Astrocyte (in vitro differentiated cells and primary cell): Measurements from ENCODE around the gene MYH15. TPM values are rescaled to one million over a fixed set of nuclear protein-coding genes. Genes with fewer than 3 reads are reported as not detected.

ENCODE experiments used
- DNase-seq: peaks from one replicate; pipeline ENCODE4 v3.0.0-alpha.2; 2010; ENCODE audit warnings: low read depth
- FAIRE-seq: peaks from 2 replicates; lab custom pipeline; 2011; peaks lifted over from hg19 to GRCh38; lab: Jason Lieb, UNC
- H2AFZ ChIP-seq: 2 replicates; pipeline ENCODE4 v1.6.0; 2012; ENCODE audit warnings: low read depth, low read length, inconsistent platforms
- H3K27ac ChIP-seq: 2 replicates; pipeline ENCODE4 v1.5.1; 2011; ENCODE audit warnings: low read depth, low read length, inconsistent platforms
- H3K27me3 ChIP-seq: 2 replicates; pipeline ENCODE4 v1.6.0; 2011; ENCODE audit warnings: low read length, inconsistent platforms; ENCODE audit not compliant: insufficient read depth
- H3K36me3 ChIP-seq: 2 replicates; pipeline ENCODE4 v1.5.1; 2011; ENCODE audit warnings: low read length, inconsistent platforms; ENCODE audit not compliant: insufficient read depth
- H3K4me1 ChIP-seq: 2 replicates; pipeline ENCODE4 v1.5.1; 2011; ENCODE audit warnings: low read length, inconsistent platforms; ENCODE audit not compliant: insufficient read depth
- H3K4me2 ChIP-seq: 2 replicates; pipeline ENCODE4 v1.6.0; 2012; ENCODE audit warnings: low read length, inconsistent platforms
- H3K4me3 ChIP-seq: 2 replicates; pipeline ENCODE4 v1.5.1; 2011; ENCODE audit warnings: low read depth, mild to moderate bottlenecking, low read length, inconsistent platforms; ENCODE audit not compliant: insufficient read depth
- H3K79me2 ChIP-seq: 2 replicates; pipeline ENCODE4 v1.6.0; 2012; ENCODE audit warnings: mild to moderate bottlenecking, low read length, inconsistent platforms; ENCODE audit not compliant: insufficient read depth
- H3K9ac ChIP-seq: 2 replicates; pipeline ENCODE4 v1.6.0; 2012; ENCODE audit warnings: mild to moderate bottlenecking, low read length, inconsistent platforms
- H3K9me3 ChIP-seq: 2 replicates; pipeline ENCODE4 v1.5.1; 2012; ENCODE audit warnings: low read depth, mild to moderate bottlenecking, low read length, inconsistent platforms; ENCODE audit not compliant: insufficient read depth
- H4K20me1 ChIP-seq: 2 replicates; pipeline ENCODE4 v1.6.0; 2012; ENCODE audit warnings: low read length, inconsistent platforms; ENCODE audit not compliant: insufficient read depth
- H3K27ac Mint-ChIP-seq: one replicate; pipeline ENCODE4 v1.8.0; 2021; ENCODE audit warnings: mild to moderate bottlenecking, mixed read lengths; ENCODE audit not compliant: unreplicated experiment
- H3K27me3 Mint-ChIP-seq: one replicate; pipeline ENCODE4 v1.8.0; 2021; ENCODE audit warnings: low read depth, mixed read lengths; ENCODE audit not compliant: unreplicated experiment
- H3K36me3 Mint-ChIP-seq: one replicate; pipeline ENCODE4 v1.8.0; 2021; ENCODE audit warnings: low read depth, mixed read lengths; ENCODE audit not compliant: unreplicated experiment
- H3K4me1 Mint-ChIP-seq: one replicate; pipeline ENCODE4 v1.8.0; 2021; ENCODE audit warnings: low read depth, mixed read lengths; ENCODE audit not compliant: unreplicated experiment
- H3K4me3 Mint-ChIP-seq: one replicate; pipeline ENCODE4 v1.8.0; 2021; ENCODE audit warnings: mild to moderate bottlenecking, moderate library complexity, mixed read lengths; ENCODE audit not compliant: unreplicated experiment
- H3K9me3 Mint-ChIP-seq: one replicate; pipeline ENCODE4 v1.8.0; 2021; ENCODE audit warnings: mild to moderate bottlenecking, mixed read lengths; ENCODE audit not compliant: unreplicated experiment
- CTCF ChIP-seq: IDR thresholded peaks from 2 replicates; pipeline ENCODE4 v1.5.1; 2011; ENCODE audit warnings: low read depth, mild to moderate bottlenecking, inconsistent platforms, low read length, moderate library complexity; ENCODE audit not compliant: insufficient read depth
- EZH2 ChIP-seq: IDR thresholded peaks from 2 replicates; pipeline ENCODE4 v1.6.1; 2012; ENCODE audit warnings: mild to moderate bottlenecking, low read length, inconsistent platforms; ENCODE audit not compliant: insufficient read depth
- total RNA-seq: library from RNA; stranded (reverse); gene quantifications from 2 replicates; pipeline ENCODE4 v1.2.1, GENCODE V29; 2021

Gene MYH15
- total RNA-seq, 1 donor from 2014 or later = 0.59 TPM

DNA sequence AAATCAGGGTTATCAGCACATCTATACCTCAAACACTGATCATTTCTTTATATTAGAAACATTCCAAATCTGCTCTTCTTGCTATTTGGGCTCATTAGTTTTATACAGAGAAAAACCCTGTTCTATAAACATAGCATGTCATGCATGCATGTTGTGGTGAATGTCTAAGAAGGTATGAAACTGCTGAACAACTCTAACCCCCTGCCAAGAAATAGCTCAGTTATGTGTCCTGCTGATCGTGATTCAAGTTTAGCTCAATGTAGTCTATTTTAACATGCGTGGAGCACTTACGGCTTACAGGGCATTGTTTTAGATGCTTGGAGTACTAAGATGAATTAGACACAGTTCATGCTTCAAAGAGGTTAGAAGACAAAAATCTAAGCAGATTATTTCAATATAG, 35.8 kb downstream of the MYH15 start:
- peak; percentile 20 for FAIRE-seq
- Histone ChIP-seq H3K27me3 (no peaks in the 10 kb centered on the region), H4K20me1 (no peaks in the 10 kb centered on the region), H3K9me3 (no peaks in the 10 kb centered on the region), H2AFZ (no peak overlapping the region), H3K4me2 (no peak overlapping the region), H3K4me1 (peaks cover 22% of the 10 kb centered on the region), H3K27ac (no peak overlapping the region), H3K79me2 (no peaks in the 10 kb centered on the region), H3K36me3 (no peaks in the 10 kb centered on the region), H3K9ac (no peak overlapping the region), H3K4me3 (no peak overlapping the region)
- Mint-ChIP-seq H3K4me1 (peaks cover 20% of the 10 kb centered on the region), H3K36me3 (no peaks in the 10 kb centered on the region), H3K4me3 (no peak overlapping the region), H3K27me3 (no peaks in the 10 kb centered on the region), H3K27ac (no peak overlapping the region), H3K9me3 (no peaks in the 10 kb centered on the region)
- TF ChIP-seq EZH2 (no peak), CTCF (no peak)
- peak; percentile 64 for DNase-seq

- Histone ChIP-seq H3K4me1 (peaks cover 22% of the 10 kb centered on the region), H3K9me3 (no peaks in the 10 kb centered on the region), H3K4me2 (no peak overlapping the region), H3K27ac (no peak overlapping the region), H3K27me3 (no peaks in the 10 kb centered on the region), H2AFZ (no peak overlapping the region), H4K20me1 (no peaks in the 10 kb centered on the region), H3K36me3 (no peaks in the 10 kb centered on the region), H3K79me2 (no peaks in the 10 kb centered on the region), H3K9ac (no peak overlapping the region), H3K4me3 (no peak overlapping the region)
- no peak for DNase-seq
- Mint-ChIP-seq H3K27ac (no peak overlapping the region), H3K9me3 (no peaks in the 10 kb centered on the region), H3K4me1 (peaks cover 25% of the 10 kb centered on the region), H3K27me3 (no peaks in the 10 kb centered on the region), H3K4me3 (no peak overlapping the region), H3K36me3 (no peaks in the 10 kb centered on the region)
- no peak for TF ChIP-seq EZH2
- TF ChIP-seq CTCF = no peak
- no peak for FAIRE-seq
Observed at GRCh38 chr3:108473711-108474110, 36.7 kb downstream of the MYH15 start.

DNA sequence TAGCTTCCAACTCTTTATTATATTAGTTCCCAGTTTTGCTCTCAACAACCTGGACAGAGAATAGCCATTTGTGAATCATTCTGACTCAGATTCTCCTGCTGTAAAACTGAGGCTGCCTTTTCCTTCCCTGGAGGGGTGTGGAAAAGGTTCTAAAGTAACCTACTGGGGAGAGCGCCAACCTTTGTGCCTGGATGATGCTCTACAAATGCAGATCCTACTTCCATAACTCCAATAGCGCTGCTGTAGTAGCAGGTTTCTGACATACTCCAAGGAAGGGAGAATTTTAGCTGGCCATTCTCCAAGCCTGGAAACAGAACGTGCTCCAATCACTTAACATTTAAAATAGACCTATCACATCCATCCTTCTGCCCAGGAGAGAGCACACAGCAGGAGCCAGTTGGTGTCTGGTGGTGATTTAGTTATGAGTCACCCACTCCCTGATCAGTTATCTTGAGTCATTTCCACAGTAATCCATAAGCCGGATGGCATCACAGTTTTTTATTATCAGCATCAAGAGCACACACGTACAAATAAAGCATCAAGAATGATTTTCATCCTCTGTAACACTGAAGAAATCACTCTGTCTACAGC, 38.3 kb downstream of the MYH15 start:
- no peaks in the 10 kb centered on the region for H3K27me3 Mint-ChIP-seq
- H3K4me1 Mint-ChIP-seq = peaks cover 25% of the 10 kb centered on the region
- Histone ChIP-seq H3K9ac (peak overlapping the region; percentile 59), H3K4me3 (peak overlapping the region; percentile 24), H3K4me1 (peaks cover 22% of the 10 kb centered on the region), H3K9me3 (no peaks in the 10 kb centered on the region), H4K20me1 (no peaks in the 10 kb centered on the region), H3K79me2 (no peaks in the 10 kb centered on the region), H3K27ac (peak overlapping the region; percentile 84), H3K27me3 (no peaks in the 10 kb centered on the region), H3K4me2 (peak overlapping the region; percentile 77), H2AFZ (peak overlapping the region; percentile 72), H3K36me3 (no peaks in the 10 kb centered on the region)
- H3K27ac Mint-ChIP-seq = peak overlapping the region; percentile 89
- H3K9me3 Mint-ChIP-seq = no peaks in the 10 kb centered on the region
- peak overlapping the region; percentile 5 for H3K4me3 Mint-ChIP-seq
- DNase-seq = peak; percentile 92
- TF ChIP-seq CTCF (no peak), EZH2 (no peak)
- no peaks in the 10 kb centered on the region for H3K36me3 Mint-ChIP-seq
- FAIRE-seq = peak; percentile 92
